ENCODE results near the gene DTX4. TPM values are rescaled to one million over a fixed set of nuclear protein-coding genes. Genes with fewer than 3 reads are reported as not detected.
A peak's percentile ranks its signal among the peaks of the same experiment; 100 is the strongest.

The DTX4 gene
- total RNA-seq, 1 donor from 2014 or later = 16.1 TPM

DNA sequence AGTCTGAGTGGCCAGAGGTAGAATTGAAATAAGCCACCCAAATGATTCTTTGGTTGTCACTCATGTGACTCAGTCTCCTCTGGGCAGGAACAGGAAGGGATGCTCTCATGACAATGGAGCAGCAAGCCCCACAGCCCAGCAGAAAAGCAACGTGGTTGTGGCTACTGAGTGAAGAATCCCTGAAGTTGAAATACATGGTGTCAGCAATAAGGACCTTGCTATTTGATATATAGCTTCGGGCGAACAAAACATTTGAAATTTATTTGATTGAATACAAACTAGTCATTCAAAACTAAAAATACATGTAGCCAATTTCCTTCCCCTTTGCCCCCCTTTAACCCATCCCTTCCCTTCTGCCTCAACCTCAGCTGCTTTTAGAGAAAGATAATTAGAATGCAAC lies 14.5 kb upstream of the DTX4 start:
- Histone ChIP-seq H3K4me3 (ENCODE audit: insufficient read depth, low read depth, low read length) (no peak overlapping the region), H3K4me2 (ENCODE audit: low read length) (no peak overlapping the region), H3K4me1 (ENCODE audit: insufficient read depth, low read length) (no peaks in the 10 kb centered on the region), H3K9me3 (ENCODE audit: insufficient read depth, low read depth, low read length) (no peaks in the 10 kb centered on the region), H4K20me1 (ENCODE audit: insufficient read depth, low read length) (no peaks in the 10 kb centered on the region), H2AFZ (ENCODE audit: low read depth, low read length) (no peak overlapping the region), H3K27me3 (ENCODE audit: insufficient read depth, low read length) (peaks cover 5% of the 10 kb centered on the region), H3K9ac (ENCODE audit: low read length) (no peak overlapping the region), H3K79me2 (ENCODE audit: insufficient read depth, low read length) (no peaks in the 10 kb centered on the region), H3K36me3 (ENCODE audit: insufficient read depth, low read length) (no peaks in the 10 kb centered on the region), H3K27ac (ENCODE audit: low read depth, low read length) (no peak overlapping the region)
- no peak overlapping the region for H3K4me3 Mint-ChIP-seq (ENCODE audit: unreplicated experiment)
- FAIRE-seq (no peak), DNase-seq (ENCODE audit: low read depth) (no peak)
- H3K4me1 Mint-ChIP-seq (ENCODE audit: low read depth, unreplicated experiment) = no peaks in the 10 kb centered on the region
- H3K27ac Mint-ChIP-seq (ENCODE audit: unreplicated experiment) = no peak overlapping the region
- H3K27me3 Mint-ChIP-seq (ENCODE audit: low read depth, unreplicated experiment) = peaks cover 4% of the 10 kb centered on the region
- H3K9me3 Mint-ChIP-seq (ENCODE audit: unreplicated experiment) = no peaks in the 10 kb centered on the region
- TF ChIP-seq, protein P1, sequence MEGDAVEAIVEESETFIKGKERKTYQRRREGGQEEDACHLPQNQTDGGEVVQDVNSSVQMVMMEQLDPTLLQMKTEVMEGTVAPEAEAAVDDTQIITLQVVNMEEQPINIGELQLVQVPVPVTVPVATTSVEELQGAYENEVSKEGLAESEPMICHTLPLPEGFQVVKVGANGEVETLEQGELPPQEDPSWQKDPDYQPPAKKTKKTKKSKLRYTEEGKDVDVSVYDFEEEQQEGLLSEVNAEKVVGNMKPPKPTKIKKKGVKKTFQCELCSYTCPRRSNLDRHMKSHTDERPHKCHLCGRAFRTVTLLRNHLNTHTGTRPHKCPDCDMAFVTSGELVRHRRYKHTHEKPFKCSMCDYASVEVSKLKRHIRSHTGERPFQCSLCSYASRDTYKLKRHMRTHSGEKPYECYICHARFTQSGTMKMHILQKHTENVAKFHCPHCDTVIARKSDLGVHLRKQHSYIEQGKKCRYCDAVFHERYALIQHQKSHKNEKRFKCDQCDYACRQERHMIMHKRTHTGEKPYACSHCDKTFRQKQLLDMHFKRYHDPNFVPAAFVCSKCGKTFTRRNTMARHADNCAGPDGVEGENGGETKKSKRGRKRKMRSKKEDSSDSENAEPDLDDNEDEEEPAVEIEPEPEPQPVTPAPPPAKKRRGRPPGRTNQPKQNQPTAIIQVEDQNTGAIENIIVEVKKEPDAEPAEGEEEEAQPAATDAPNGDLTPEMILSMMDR (IDR thresholded peaks at IDR 0.05; ENCODE audit: insufficient read depth, low read depth, low read length) = no peak
- H3K36me3 Mint-ChIP-seq (ENCODE audit: low read depth, unreplicated experiment) = no peaks in the 10 kb centered on the region

DNA sequence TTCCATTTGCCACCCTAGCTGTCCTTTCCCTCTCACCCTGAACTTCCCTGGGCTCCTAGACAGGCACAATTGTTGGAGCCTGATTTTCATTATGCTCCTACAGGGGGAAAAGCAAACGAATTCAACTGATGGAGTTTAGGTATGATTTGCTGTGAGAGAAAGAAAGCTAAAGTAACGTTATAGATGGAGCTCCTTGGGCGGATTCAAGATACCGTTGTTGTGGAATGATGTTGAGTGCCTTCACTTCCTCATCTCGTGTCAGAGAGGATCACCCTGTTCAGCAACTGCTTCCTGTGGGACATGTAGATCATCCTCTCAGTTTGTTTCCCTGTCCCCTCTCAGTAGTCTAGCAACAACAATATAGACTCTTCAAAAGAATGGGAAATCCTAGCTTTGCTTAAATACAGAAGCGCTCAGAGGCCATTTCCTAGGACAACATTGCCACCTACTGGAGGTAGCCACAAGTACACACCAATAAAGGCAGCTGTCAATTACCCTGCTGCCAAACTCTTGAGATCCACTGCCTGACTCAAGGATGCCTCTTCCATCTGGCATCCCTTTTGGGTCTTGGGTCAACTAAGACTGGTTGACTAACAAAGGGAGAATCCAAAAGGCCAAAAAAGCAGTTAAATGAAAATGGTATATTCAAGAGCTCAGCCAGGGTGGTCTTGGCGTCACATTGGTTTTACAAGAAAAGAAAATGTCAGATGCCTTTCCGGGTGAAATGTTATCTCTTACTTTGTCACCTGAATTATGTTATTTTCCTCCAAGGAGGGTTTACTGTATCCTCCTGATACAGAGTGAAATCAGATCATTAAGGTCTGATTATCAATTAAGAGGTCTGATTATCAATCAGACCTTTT lies 13.5 kb upstream of the DTX4 start:
- H3K27ac ChIP-seq (ENCODE audit: low read depth, low read length) = no peak overlapping the region
- DNase-seq (ENCODE audit: low read depth) (peak; percentile 39), FAIRE-seq (peak; percentile 65)
- H4K20me1 ChIP-seq (ENCODE audit: insufficient read depth, low read length) = no peaks in the 10 kb centered on the region
- H3K36me3 ChIP-seq (ENCODE audit: insufficient read depth, low read length) = no peaks in the 10 kb centered on the region
- no peak overlapping the region for H3K4me2 ChIP-seq (ENCODE audit: low read length)
- Mint-ChIP-seq H3K4me3 (ENCODE audit: unreplicated experiment) (no peak overlapping the region), H3K27ac (ENCODE audit: unreplicated experiment) (no peak overlapping the region), H3K4me1 (ENCODE audit: low read depth, unreplicated experiment) (no peaks in the 10 kb centered on the region), H3K36me3 (ENCODE audit: low read depth, unreplicated experiment) (no peaks in the 10 kb centered on the region), H3K9me3 (ENCODE audit: unreplicated experiment) (no peaks in the 10 kb centered on the region), H3K27me3 (ENCODE audit: low read depth, unreplicated experiment) (peaks cover 4% of the 10 kb centered on the region)
- no peak overlapping the region for H3K9ac ChIP-seq (ENCODE audit: low read length)
- H2AFZ ChIP-seq (ENCODE audit: low read depth, low read length) = no peak overlapping the region
- peaks cover 5% of the 10 kb centered on the region for H3K27me3 ChIP-seq (ENCODE audit: insufficient read depth, low read length)
- no peak overlapping the region for H3K4me3 ChIP-seq (ENCODE audit: insufficient read depth, low read depth, low read length)
- H3K79me2 ChIP-seq (ENCODE audit: insufficient read depth, low read length) = no peaks in the 10 kb centered on the region
- H3K4me1 ChIP-seq (ENCODE audit: insufficient read depth, low read length) = no peaks in the 10 kb centered on the region
- TF ChIP-seq, protein P1 (IDR thresholded peaks at IDR 0.05; ENCODE audit: insufficient read depth, low read depth, low read length) = peak; percentile 90
- no peak for TF ChIP-seq EZH2 (IDR thresholded peaks at IDR 0.05; ENCODE audit: insufficient read depth, low read length)
- H3K9me3 ChIP-seq (ENCODE audit: insufficient read depth, low read depth, low read length) = no peaks in the 10 kb centered on the region

DNA sequence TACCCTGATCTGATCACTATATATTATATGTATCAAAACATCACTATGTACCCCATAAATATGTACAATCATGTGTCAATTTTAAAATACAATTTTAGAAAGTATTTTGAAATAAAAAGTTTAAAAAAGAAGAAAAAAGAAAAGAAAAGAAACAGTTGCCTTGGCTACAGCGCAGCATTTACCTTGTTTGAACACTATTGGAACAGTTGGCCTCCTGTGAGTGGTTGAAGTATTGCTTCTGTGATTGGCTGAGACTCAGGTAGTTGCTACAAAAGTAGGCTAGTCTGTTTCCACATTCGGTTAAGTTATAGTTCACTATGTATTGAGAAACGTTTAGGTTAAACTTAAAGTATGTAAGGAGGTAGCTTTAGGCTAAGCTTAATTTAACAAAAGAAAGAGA lies 7.9 kb upstream of the DTX4 start:
- Mint-ChIP-seq H3K36me3 (ENCODE audit: low read depth, unreplicated experiment) (no peaks in the 10 kb centered on the region), H3K9me3 (ENCODE audit: unreplicated experiment) (no peaks in the 10 kb centered on the region), H3K4me3 (ENCODE audit: unreplicated experiment) (no peak overlapping the region), H3K27me3 (ENCODE audit: low read depth, unreplicated experiment) (peaks cover 4% of the 10 kb centered on the region), H3K27ac (ENCODE audit: unreplicated experiment) (no peak overlapping the region), H3K4me1 (ENCODE audit: low read depth, unreplicated experiment) (no peaks in the 10 kb centered on the region)
- H3K4me1 ChIP-seq (ENCODE audit: insufficient read depth, low read length) = no peaks in the 10 kb centered on the region
- H3K27ac ChIP-seq (ENCODE audit: low read depth, low read length) = no peak overlapping the region
- TF ChIP-seq, protein P1 (IDR thresholded peaks at IDR 0.05; ENCODE audit: insufficient read depth, low read depth, low read length) = no peak
- TF ChIP-seq EZH2 (IDR thresholded peaks at IDR 0.05; ENCODE audit: insufficient read depth, low read length) = no peak
- H2AFZ ChIP-seq (ENCODE audit: low read depth, low read length) = no peak overlapping the region
- no peaks in the 10 kb centered on the region for H3K9me3 ChIP-seq (ENCODE audit: insufficient read depth, low read depth, low read length)
- DNase-seq (ENCODE audit: low read depth) (no peak), FAIRE-seq (no peak)
- no peaks in the 10 kb centered on the region for H4K20me1 ChIP-seq (ENCODE audit: insufficient read depth, low read length)
- no peaks in the 10 kb centered on the region for H3K36me3 ChIP-seq (ENCODE audit: insufficient read depth, low read length)
- H3K27me3 ChIP-seq (ENCODE audit: insufficient read depth, low read length) = peaks cover 13% of the 10 kb centered on the region
- H3K4me2 ChIP-seq (ENCODE audit: low read length) = no peak overlapping the region
- H3K79me2 ChIP-seq (ENCODE audit: insufficient read depth, low read length) = no peaks in the 10 kb centered on the region
- no peak overlapping the region for H3K9ac ChIP-seq (ENCODE audit: low read length)
- no peak overlapping the region for H3K4me3 ChIP-seq (ENCODE audit: insufficient read depth, low read depth, low read length)

All from astrocyte (in vitro differentiated cells and primary cell).